Lung microvascular endothelial cell (primary cell): ENCODE data around the gene MPHOSPH10. TPM values are rescaled to one million over a fixed set of nuclear protein-coding genes. Genes with fewer than 3 reads are reported as not detected.
"Not testable (repeated sequence)": the region's sequence is repeated elsewhere in the genome, so short reads cannot be mapped to it uniquely, and the experiment has no call there.

Source experiments
- DNase-seq, 2 donors: peaks; one replicate each; pipeline versions ENCODE4 v3.0.0 to v3.0.0-alpha.2; 2010; ENCODE audit warnings: low read depth in 2 of 2
- total RNA-seq: library from RNA; depleted of rRNA; stranded (reverse); fragments of >200 nt; gene quantifications from 2 replicates; pipeline ENCODE4 v1.2.1, GENCODE V29; 2014

The MPHOSPH10 gene, protein sequence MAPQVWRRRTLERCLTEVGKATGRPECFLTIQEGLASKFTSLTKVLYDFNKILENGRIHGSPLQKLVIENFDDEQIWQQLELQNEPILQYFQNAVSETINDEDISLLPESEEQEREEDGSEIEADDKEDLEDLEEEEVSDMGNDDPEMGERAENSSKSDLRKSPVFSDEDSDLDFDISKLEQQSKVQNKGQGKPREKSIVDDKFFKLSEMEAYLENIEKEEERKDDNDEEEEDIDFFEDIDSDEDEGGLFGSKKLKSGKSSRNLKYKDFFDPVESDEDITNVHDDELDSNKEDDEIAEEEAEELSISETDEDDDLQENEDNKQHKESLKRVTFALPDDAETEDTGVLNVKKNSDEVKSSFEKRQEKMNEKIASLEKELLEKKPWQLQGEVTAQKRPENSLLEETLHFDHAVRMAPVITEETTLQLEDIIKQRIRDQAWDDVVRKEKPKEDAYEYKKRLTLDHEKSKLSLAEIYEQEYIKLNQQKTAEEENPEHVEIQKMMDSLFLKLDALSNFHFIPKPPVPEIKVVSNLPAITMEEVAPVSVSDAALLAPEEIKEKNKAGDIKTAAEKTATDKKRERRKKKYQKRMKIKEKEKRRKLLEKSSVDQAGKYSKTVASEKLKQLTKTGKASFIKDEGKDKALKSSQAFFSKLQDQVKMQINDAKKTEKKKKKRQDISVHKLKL
- 11.8 and 14.9 TPM in 2 replicates for total RNA-seq

DNA sequence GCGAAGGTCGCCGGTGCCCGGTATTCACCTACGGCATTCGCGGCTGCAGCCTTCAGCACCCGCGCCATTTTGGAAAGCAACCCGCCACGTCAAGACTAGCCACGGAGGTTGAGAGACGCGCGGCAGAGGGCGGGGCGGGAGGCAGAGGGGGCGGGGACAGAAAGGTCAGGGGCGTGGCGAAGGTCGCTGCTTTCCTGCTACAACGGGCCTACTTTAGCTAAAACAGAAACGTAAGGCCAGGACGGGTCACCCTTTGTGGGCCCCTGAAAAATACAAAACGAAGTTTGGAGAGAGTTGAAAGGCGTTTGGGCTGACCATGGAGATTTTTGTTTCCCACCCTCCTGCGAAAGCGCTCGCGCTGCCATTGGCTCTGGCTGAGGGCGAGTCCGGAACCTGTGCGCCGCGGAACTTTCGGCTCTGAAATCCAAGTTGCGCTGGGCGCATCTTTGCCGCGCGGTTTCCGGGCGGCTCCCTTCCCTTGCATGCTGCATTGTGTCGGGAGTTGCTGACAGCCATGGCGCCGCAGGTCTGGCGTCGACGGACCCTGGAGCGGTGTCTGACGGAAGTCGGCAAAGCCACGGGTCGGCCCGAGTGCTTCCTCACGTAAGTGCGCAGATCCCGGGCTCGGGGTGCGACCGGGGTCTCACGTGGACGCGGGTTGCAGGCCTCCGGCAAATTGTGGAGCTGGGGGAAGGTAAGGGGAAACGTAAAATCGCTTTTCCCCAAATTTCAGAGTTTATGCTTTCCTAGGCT is at the start of gene MPHOSPH10, which contains the start of gene MCEE:
Gene MPHOSPH10, plus strand, starts transcription at position 483 of the 753 bp plus-strand sequence. Its CDS starts 32 bp downstream, at position 515.
Gene MCEE, minus strand, starts transcription at position 78 of the 753 bp plus-strand sequence. Its CDS starts 10 bp downstream, at position 68.
- peak; percentile 94 to 95 for DNase-seq

DNA sequence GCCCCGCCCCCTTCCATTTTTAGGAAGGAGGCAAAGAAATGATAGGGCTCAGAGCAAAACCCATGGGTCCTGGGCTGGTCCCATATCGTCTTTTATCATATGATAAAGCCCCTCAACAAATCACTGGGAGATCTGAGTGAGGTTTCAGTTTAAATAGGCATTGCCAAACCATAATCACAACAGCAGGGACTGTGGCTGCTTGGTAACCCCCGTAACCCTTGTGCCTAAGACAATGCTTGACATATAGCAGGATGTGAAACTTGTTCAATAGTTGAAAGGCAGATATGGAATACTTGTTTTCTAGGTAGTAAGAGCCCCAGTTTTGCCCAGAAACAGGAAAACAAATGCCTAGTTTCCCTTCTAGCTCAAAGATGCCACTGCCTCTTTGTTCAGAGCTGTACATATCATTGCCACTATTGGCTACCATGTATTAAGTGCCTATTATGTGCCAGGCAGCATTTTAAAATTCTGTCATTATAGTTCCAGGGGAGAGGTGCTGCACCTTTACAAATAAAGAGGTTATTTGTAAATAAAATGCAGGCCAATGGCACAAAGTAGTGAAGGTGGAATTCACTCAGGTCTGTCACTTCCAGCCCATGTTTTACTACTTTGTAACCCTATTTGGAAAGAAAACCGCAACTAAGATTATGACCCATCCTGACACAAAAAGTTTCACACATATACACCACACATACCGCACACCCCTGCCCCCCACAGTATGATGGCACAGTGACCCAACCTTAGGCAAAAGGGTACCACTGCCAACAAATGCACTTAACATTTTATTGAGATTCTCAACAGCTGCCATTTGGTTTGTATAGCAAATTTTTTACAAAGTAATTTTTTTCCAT is 47.8 kb upstream of the MPHOSPH10 start:
- DNase-seq = no peak

DNA sequence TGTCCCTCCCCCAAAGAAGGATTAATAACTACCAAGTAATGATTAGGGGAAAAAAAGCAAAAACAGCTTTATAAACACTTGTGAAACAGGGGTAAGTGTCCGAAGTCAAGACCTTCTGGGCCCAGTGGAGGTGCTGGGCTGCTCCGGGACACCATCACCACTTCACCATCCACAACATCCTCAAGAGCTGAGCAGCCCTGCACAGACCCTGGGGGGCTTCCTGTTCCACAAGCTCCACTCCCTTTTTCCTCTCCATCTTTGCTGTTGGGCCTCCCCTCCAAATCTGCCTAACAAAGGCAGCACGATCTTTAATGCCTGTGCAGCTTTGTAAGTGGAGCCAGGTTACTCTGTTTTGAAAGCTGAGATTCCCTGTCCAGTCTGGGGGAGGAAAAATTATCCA is 47.1 kb upstream of the MPHOSPH10 start:
- DNase-seq = not testable (repeated sequence)

DNA sequence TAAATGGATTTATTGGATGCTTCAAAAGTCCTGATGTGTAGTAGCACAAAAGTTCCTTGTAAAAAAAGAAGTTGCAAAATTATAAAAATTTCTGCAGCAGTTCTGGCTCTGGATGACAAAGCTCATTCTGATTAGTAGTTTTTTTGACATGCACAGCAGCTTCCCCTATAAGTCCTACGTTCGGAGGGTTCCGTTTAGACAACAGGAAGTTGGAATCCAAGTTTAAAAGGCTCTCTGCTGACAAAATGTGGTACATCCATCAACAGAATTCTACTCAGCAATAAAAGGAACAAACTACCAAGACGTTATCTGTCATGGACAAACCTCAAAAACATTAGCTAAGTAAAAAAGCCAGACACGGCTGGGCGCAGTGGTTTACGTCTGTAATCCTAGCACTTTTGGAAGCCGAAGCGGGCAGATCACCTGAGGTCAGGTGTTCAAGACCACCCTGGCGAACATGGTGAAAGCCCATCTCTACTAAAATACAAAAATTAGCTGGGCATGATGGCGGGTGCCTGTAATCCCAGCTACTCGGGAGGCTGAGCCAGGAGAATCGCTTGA is 46.6 kb upstream of the MPHOSPH10 start:
- DNase-seq = not testable (repeated sequence)

DNA sequence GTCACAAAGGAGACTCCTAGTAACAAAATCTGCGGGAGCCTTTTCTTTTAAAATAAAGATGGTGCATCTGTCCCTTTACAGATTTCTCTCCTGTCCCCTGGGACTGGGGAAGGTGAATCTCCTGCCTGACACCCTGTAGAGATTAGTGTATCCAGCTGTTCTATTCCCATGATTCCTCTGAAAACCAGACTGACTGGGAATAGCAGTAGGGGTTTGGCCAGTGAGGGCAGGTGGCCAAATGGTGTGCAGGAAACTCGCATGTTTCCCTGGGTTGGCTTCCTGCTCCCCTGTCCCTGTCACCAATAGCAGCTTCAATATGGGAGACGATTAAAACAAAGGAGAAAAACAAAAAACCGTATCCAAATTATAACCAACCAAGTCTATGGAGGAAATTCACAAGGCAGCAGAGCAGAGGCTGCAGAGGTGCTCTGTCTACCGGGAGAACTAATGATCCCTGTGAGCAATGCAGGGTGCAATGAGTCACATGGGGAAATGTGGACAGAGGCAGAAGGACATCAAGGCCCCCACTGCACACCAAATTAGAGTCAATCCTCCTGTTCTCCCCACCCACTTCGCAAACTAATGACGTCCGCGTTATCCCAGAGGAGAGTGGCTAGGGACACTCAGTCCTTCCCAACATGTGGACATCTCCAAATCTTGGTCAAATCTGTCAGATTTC is 45.0 kb upstream of the MPHOSPH10 start:
- peak in 1 of 2 donors; percentile 67 for DNase-seq

DNA sequence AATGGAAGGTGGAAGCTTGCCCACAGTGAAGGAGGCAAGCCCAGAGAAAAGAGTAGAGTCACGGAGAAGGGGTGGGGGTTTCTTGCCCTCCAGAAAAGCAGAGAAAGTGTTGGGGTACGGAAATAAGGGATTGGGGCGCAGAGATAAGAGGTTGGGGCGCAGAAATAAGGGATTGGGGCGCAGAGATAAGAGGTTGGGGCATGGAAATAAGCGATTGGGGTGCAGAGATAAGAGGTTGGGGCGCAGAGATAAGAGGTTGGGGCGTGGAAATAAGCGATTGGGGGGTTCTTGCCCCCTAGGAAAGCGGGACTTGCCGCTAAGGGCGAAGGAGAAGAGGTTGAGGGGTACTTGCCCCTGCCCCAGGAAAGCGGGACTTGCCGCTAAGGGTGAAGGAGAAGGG is 41.0 kb upstream of the MPHOSPH10 start:
- not testable (repeated sequence) for DNase-seq

DNA sequence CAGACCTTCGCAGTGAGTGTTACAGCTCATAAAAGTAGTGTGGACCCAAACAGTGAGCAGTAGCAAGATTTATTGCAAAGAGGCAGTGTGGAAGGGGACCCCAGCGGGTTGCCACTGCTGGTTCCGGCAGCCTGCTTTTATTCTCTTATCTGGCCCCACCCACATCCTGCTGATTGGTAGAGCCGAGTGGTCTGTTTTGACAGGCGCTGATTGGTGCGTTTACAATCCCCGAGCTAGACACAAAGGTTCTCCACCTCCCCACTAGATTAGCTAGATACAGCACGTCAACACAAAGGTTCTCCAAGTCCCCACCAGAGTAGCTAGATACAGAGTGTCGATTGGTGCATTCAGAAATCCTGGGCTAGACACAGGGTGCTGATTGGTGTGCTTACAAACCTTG is 38.6 kb upstream of the MPHOSPH10 start:
- DNase-seq = not testable (repeated sequence)

DNA sequence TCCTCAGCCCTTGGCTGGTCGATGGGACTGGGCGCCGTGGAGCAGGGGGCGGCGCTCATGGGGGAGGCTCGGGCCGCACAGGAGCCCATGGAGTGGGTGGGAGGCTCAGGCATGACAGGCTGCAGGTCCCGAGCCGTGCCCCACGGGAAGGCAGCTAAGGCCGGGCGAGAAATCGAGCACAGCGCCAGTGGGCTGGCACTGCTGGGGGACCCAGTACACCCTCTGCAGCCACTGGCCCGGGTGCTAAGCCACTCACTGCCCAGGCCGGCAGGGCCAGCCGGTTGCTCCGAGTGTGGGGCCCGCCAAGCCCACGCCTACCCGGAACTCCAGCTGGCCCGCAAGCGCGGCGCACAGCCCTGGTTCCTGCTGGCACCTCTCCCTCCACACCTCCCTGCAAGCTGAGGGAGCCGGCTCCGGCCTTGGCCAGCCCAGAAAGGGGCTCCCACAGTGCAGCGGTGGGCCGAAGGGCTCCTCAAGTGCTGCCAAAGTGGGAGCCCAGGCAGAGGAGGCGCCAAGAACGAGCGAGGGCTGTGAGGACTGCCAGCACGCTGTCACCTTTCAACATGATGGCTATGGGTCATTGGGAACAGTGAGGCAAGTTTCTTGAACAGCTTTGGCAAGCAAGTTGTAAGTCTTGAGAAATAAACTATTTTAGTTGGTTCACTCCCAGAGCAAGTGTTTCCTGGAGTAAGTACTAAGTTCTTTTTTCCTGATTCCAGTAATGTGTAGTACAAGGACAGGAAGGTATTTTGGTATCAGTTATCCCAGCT is 37.8 kb upstream of the MPHOSPH10 start:
- not testable (repeated sequence) for DNase-seq

DNA sequence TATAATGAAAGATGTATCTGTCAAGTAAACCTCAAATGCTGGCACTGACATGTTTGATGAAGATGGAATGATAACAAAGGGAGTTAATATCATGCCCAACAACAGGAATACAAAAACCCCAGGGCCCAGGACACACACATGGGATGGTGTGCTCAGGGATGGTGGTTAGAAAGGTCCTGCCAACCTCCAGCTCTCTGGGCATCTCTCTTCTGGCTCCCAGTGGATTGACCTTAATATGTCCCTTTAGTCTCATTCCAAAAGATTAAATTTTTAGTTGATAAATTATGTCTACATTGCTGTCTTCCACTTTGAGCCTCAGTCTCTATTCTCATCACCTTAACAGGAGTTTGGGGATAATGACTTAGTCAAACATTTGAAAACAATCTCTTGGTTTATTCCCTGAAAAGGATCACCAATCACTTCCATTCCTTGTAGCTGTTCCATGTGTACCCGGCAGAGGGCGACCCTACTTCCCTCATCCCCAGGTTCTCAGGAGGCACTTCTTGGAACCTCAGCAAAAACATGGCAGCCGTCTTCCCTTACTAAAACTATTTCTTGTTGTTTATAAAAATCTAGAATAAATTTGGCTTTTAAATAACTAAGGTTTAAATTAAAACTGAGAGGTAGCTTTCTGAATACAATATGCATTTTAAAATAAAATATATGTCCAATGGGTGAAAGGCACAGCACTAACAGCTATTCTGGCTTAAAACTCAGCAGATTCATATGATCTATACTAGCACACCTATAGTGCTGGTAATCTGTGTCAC is 30.1 kb upstream of the MPHOSPH10 start:
- peak; percentile 51 to 81 for DNase-seq

DNA sequence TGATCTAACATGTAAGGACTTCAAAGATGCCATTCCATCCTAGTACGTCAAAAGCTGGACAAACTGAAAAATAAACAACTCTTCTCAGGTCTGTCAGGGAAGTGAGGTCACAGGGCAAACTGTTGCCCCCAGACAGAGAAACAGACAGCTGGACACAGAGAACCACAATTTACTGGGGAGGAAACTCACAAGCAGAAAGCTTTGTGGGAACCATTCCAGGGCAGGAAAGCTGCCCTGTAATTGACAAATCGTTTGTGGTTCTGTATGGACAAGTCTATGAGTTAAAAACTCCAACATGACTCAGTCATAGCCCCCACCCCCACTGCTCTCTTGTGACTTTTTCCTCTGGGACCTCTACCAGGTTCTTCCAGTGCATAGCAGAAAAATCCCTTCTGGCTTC is 28.8 kb upstream of the MPHOSPH10 start:
- DNase-seq = peak; percentile 78 to 96

DNA sequence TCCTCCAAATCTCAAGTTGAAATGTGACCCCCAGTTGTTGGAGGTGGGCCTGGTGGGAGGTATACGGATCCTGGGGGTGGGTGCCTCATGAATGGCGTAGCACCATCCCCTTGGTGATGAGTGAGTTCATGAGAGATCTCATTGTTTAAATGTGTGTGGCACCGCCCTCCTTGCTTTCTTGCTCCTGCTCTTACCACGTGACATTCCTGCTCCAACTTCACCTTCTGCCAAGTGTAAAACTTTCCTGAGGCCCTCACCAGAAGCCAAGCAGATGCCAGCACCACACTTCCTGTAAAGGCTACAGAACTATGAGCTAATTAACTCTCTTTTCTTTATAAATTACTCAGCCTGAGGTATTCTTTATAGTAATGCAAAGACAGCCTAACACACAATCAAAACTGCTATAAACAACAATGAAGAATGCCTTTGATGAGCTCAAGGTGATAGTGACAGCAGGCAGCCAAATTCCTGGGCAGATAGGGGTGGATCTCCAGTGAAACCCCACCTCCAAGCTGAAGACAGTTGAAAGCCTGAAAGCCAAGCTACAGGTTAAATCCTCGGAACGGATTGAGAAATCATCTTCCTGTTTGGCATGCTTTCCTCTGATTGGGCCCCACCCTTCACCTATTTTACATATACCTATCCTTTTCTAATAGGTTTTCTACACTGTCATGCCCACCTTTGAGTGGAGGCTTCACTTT is 27.3 kb upstream of the MPHOSPH10 start:
- peak in 1 of 2 donors; percentile 19 for DNase-seq

DNA sequence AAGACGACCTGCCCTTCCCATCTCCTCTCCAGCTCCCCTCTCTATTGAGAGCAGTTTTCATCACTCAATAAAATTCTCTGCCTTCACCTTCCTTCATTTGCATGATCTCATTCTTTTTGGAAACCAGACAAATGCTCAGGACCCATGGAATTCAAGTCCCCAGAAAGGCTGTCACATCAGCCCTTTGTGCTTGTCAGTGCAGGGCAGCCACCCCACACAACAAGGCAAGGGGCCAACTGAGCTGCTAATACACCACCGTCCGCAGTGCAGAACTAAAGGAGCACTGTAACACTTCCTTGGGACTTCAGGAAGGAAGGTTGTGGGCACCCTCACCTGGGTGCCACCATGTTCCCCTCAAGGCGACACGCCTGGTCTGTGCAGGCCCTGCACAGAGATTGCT is 26.6 kb upstream of the MPHOSPH10 start:
- no peak for DNase-seq

DNA sequence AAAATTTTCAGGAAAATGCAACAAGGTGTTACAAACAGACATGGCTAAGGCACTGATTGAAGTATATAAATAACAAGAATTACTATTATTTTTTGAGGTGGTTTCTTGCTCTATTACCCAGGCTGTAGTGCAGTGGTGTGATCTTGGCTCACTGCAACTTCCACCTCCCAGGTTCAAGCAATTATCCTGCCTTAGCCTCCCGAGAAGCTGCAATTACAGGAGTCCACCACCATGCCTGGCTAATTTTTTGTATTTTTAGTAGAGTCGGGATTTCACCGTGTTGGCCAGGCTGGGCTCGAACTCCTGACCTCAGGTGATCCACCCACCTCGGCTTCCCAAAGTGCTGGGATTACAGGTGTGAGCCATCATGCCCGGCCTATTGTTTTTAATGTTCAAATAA is 24.0 kb upstream of the MPHOSPH10 start:
- DNase-seq = not testable (repeated sequence)

DNA sequence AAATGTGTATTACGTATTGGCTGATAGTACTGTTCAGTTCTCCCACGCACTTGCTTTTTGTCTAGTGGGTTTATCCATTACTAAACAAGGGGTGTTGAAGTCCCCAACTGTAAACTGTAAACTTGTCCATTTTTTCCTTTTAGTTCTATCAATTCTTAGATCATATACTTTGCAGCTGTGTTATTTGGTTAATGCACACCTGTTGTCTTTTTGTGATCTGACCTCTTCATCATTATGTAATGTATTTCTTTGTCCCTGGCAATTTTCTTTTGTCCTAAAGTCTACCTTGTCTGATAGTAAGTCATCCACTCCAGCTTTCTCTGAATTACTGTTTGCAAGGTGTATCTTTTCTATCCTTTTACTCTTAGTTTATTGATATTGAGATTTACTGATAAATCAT is 22.3 kb upstream of the MPHOSPH10 start:
- DNase-seq = no peak

DNA sequence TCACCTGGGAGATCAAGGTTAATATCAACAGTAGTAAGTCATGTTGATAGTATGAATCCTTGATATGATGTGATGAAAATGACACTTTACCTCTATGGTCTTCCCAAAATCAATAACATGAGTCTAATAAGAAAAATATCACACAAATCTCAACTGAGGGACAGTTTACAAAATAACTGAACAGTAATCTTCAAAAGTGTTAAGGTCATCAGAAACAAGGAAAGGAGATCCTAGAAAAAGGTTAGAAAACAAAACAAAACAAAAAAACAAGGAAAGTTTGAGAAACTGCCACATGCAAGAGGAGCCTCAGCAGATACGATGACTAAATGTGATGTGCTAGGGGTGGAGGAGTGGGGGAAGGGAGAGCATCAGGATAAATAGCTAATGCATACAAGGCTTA is 16.6 kb upstream of the MPHOSPH10 start:
- DNase-seq = no peak

DNA sequence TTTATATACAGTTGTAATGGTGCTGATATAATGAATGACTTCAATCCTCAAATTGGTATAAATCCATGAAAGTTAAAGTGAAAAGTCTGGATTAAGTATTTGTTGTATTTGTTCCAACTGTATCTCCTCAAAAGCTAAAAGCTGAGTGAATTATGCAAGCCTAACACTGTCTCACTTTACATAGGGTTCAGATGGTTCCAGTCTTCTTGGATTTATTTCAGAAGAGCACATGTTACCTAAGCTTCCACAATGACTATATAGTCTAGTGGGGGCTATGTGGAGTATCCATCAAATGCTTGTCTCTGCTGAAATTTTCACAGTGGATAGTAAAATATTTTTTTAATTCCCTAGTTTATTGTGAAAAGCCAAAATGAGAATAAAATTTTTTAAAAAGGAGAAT is 13.4 kb upstream of the MPHOSPH10 start:
- DNase-seq = no peak

DNA sequence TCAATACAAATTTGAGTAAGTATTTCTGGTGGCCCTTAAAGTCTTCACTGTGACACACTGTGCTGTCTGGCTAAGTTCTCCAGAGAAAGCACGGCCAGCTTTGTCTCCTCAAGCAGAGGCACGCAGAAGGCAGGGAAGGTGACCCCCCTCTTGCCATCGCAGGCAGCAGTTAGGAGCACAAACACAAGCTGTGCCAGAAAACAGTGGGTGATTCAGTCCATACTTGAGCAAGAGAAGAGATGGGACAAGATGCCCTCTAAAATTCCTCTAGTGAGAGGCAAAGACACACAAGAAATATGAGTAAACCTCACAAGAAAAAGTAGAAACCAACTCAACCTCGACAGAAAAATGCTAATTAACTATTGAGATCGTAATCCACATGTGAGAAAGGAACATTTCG is 10.2 kb upstream of the MPHOSPH10 start:
- no peak for DNase-seq

DNA sequence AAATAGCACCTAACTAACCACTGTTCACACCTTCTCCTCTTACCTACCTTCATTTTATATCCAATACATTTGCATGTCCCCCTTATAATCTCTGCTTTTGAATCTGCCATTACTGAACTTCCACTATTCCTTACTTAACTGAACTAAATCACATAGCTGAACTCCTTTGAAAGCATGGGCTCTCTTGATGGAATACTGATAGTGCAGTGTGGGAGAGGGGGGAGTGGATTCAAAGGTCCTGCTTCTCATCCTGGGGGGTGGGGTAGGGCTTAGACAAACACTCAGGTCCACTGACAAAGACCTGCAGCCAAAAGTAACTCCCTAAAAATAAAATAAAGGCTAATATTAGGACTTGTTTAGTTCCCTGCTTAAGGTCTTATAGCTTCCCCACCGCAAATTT is 9.0 kb upstream of the MPHOSPH10 start:
- no peak for DNase-seq
